Kidney (tissue), 14 donors: Measurements from ENCODE around the gene NFKBIA. TPM values are rescaled to one million over a fixed set of nuclear protein-coding genes. Genes with fewer than 3 reads are reported as not detected.

Experiments used
- DNase-seq, 5 donors: peaks; one replicate each; pipeline ENCODE4 v3.0.0-alpha.2; 2013 to 2020
- FAIRE-seq: peaks from 2 replicates; lab custom pipeline; 2012; peaks lifted over from hg19 to GRCh38; lab: Jason Lieb, UNC
- H3K27ac ChIP-seq, 2 donors: one replicate each; pipeline ENCODE4 v1.7.0; 2013; ENCODE audit warnings: low read depth in 2 of 2, low read length in 2 of 2, inconsistent platforms in 1 of 2
- H3K27me3 ChIP-seq: one replicate; pipeline ENCODE4 v1.7.1; 2013; ENCODE audit warnings: low read length, inconsistent platforms; ENCODE audit not compliant: control insufficient read depth, insufficient read depth
- H3K36me3 ChIP-seq, 3 donors: one replicate each; pipeline versions ENCODE4 v1.7.0 to v1.7.1; 2013; ENCODE audit warnings: low read length in 3 of 3, control low read depth in 1 of 3, inconsistent platforms in 1 of 3; ENCODE audit not compliant: insufficient read depth in 3 of 3, control insufficient read depth in 2 of 3
- H3K4me1 ChIP-seq, 3 donors: one replicate each; pipeline versions ENCODE4 v1.7.0 to v1.7.1; 2013; ENCODE audit warnings: low read length in 3 of 3, inconsistent platforms in 1 of 3, low read depth in 1 of 3; ENCODE audit not compliant: control insufficient read depth in 2 of 3, insufficient read depth in 2 of 3
- H3K4me3 ChIP-seq, 3 donors: one replicate each; pipeline versions ENCODE4 v1.7.0 to v1.8.1; 2013; ENCODE audit warnings: low read length in 3 of 3, control low read depth in 1 of 3, inconsistent platforms in 1 of 3
- H3K9ac ChIP-seq, 3 donors: one replicate each; pipeline versions ENCODE4 v1.7.0 to v1.7.1; 2013; ENCODE audit warnings: low read length in 3 of 3, control low read depth in 1 of 3, inconsistent platforms in 1 of 3
- H3K9me3 ChIP-seq, 3 donors: one replicate each; pipeline versions ENCODE4 v1.7.0 to v1.7.1; 2013; ENCODE audit warnings: low read length in 3 of 3, control low read depth in 1 of 3, inconsistent platforms in 1 of 3; ENCODE audit not compliant: control insufficient read depth in 2 of 3, insufficient read depth in 1 of 3
- intact Hi-C: fragments of 100-400 bp; cut with DNase I; formaldehyde crosslinking; loops from one replicate; pipeline ENCODE4 v1.11.1; 2022
- polyA plus RNA-seq: library from polyadenylated mRNA; stranded (reverse); fragments of 350-450 nt; fragmentation: Illumina TruSeq; extraction: RNeasy Lipid Tissue Mini Kit (QIAGEN cat#74804); gene quantifications from one replicate; pipeline ENCODE4 v1.2.3, GENCODE V29; 2014; ENCODE audit warnings: low read depth, low replicate concordance; ENCODE audit not compliant: insufficient read depth
- total RNA-seq: library from RNA; stranded (reverse); fragmentation: NEBNext Ultra II Directional; extraction: Animal tissue kit (Norgen Biotek cat#: 25700); gene quantifications from one replicate; pipeline ENCODE4 v1.2.1, GENCODE V29; 2021
- TF ChIP-seq, protein P1 (sequence below): IDR thresholded peaks from 3 replicates; pipeline ENCODE4 v1.5.1; 2012; ENCODE audit warnings: mild to moderate bottlenecking, moderate library complexity, borderline replicate concordance; ENCODE audit not compliant: insufficient read depth; ENCODE audit errors: extremely low read depth
- donor health status: control.
- donor health status: control.
- donor health status: control.
- donor health status: control.
- donor health status: control.
- donor health status: DM: yes; HTN: yes; CAD: no.
- donor health status: Normal renal cell carcinoma (clear cell type).

The NFKBIA gene
- total and polyA plus RNA-seq, 2 donors from 2014 or later = 131 to 171 TPM

DNA sequence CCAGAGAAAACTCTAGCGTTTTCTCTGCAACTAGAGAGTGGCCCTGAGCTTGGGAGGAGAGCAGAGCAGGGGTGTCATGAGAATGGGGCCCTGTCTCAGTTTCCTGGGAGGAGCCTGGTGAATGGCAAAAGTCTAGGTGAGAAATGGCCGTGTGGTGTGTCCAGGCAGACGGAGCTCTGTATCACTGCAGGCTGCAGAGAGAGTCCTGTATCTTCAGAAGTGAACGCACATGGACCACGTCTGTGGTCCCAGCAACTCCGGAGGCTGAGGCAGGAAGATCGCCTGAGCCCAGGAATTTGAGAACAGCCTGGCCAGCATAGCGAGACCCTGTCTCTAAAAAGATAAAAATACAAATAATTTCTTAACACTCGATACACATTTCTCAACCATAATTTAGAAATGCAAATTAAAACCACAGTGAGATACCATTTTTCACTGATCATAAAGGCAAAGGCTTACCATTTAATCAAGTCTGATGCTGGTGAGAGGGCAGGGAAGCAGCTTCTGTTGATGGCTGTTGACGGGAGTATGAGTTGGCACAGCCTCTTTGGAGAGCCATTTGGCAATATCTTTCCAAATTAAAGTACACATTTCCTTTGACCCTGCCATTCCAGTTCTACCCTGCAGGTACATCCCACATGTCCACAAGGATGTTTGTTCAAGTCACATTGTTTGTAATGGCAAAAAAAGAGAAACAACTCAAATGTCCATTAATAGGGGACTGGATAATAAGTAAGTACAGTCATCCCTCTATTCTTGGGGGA, 51.0 kb downstream of the NFKBIA start:
- DNase-seq (no peak), FAIRE-seq (no peak)
- no peaks in the 10 kb centered on the region for H3K36me3 ChIP-seq

DNA sequence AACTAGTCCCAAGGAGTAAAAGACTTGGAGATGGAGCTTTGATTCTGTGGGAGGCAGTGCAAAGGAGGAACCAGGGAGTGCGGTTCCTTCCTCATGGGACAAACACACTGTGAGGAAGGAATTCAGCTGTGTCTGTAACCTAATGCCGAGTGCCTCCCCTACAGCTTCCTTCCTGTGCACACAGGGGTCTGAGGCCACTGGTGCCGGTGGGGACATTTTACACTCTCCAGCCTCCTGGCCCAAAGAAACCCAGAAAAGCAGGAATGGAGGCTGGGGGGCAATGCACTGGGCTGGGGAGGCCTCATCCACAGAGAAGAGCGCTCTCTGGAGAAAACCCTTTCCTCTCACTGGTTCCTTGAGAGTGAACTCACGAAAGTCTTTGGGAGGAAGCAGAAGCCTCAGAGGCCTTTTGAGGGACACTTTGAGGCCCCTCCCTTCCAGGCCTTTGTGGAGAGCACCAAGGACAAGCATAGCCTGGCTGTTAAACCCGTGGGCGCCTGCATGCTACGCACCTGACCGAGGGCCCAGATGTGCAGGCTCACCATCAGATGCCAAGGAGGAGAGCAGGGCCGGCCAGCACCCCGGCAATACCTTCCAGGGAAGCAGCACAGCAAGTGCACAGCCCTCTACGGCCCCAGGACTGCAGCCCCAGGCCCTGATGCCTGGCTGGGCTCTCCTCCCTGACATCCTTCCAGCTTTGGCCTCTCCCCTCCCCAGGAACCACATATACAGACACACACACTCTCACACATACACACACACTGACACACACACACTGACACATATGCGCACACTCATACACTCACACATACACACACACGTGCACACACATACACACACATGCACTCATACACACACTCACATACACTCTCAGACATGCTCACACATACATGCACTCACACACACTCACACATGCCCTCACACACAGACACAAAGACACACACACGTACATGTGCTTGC, 52.0 kb downstream of the NFKBIA start:
- H3K27ac ChIP-seq = no peak overlapping the region
- H3K27me3 ChIP-seq = no peaks in the 10 kb centered on the region
- H3K9me3 ChIP-seq = no peaks in the 10 kb centered on the region
- TF ChIP-seq, protein P1, sequence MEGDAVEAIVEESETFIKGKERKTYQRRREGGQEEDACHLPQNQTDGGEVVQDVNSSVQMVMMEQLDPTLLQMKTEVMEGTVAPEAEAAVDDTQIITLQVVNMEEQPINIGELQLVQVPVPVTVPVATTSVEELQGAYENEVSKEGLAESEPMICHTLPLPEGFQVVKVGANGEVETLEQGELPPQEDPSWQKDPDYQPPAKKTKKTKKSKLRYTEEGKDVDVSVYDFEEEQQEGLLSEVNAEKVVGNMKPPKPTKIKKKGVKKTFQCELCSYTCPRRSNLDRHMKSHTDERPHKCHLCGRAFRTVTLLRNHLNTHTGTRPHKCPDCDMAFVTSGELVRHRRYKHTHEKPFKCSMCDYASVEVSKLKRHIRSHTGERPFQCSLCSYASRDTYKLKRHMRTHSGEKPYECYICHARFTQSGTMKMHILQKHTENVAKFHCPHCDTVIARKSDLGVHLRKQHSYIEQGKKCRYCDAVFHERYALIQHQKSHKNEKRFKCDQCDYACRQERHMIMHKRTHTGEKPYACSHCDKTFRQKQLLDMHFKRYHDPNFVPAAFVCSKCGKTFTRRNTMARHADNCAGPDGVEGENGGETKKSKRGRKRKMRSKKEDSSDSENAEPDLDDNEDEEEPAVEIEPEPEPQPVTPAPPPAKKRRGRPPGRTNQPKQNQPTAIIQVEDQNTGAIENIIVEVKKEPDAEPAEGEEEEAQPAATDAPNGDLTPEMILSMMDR = no peak
- H3K9ac ChIP-seq = no peak overlapping the region
- no peaks in the 10 kb centered on the region for H3K36me3 ChIP-seq
- peaks cover 2 to 8% (median 6%) of the 10 kb centered on the region in 3 donors for H3K4me1 ChIP-seq
- intact Hi-C loops = no loop called here
- peak overlapping the region in 1 of 3 donors; percentile 18 for H3K4me3 ChIP-seq
- FAIRE-seq (no peak), DNase-seq (peak in 4 of 5 donors; percentile 61 to 83 (median 72))

More for the DNA sequence above, 51.0 kb downstream of the NFKBIA start:
- H3K27me3 ChIP-seq = no peaks in the 10 kb centered on the region
- intact Hi-C loops = no loop called here
- TF ChIP-seq, protein P1 = no peak
- H3K4me1 ChIP-seq = peaks cover 2 to 8% (median 6%) of the 10 kb centered on the region in 3 donors
- no peak overlapping the region for H3K27ac ChIP-seq
- H3K9me3 ChIP-seq = no peaks in the 10 kb centered on the region
- no peak overlapping the region for H3K4me3 ChIP-seq
- H3K9ac ChIP-seq = no peak overlapping the region

GRCh38 chr14:35351897-35352273, 52.7 kb downstream of the NFKBIA start:
- Histone ChIP-seq H3K9me3 (no peaks in the 10 kb centered on the region), H3K27me3 (no peaks in the 10 kb centered on the region), H3K4me3 (no peak overlapping the region), H3K9ac (no peak overlapping the region), H3K4me1 (peaks cover 2 to 8% (median 6%) of the 10 kb centered on the region in 3 donors), H3K27ac (no peak overlapping the region), H3K36me3 (no peaks in the 10 kb centered on the region)
- intact Hi-C loops = no loop called here
- FAIRE-seq (no peak), DNase-seq (no peak)
- TF ChIP-seq, protein P1 = no peak

Other genes with a start within 250 kb of the NFKBIA start
- gene PSMA6, start 112.4 kb downstream of the NFKBIA start, total RNA-seq = 127 TPM
- gene PSMA6, start 112.4 kb downstream of the NFKBIA start, polyA plus RNA-seq = 174 TPM
- not detected for gene INSM2, start 129.4 kb upstream of the NFKBIA start, total RNA-seq
- gene INSM2, start 129.4 kb upstream of the NFKBIA start, polyA plus RNA-seq = not detected